ENCODE results near the gene PTTG1IP.

Gene PTTG1IP, protein sequence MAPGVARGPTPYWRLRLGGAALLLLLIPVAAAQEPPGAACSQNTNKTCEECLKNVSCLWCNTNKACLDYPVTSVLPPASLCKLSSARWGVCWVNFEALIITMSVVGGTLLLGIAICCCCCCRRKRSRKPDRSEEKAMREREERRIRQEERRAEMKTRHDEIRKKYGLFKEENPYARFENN

DNA sequence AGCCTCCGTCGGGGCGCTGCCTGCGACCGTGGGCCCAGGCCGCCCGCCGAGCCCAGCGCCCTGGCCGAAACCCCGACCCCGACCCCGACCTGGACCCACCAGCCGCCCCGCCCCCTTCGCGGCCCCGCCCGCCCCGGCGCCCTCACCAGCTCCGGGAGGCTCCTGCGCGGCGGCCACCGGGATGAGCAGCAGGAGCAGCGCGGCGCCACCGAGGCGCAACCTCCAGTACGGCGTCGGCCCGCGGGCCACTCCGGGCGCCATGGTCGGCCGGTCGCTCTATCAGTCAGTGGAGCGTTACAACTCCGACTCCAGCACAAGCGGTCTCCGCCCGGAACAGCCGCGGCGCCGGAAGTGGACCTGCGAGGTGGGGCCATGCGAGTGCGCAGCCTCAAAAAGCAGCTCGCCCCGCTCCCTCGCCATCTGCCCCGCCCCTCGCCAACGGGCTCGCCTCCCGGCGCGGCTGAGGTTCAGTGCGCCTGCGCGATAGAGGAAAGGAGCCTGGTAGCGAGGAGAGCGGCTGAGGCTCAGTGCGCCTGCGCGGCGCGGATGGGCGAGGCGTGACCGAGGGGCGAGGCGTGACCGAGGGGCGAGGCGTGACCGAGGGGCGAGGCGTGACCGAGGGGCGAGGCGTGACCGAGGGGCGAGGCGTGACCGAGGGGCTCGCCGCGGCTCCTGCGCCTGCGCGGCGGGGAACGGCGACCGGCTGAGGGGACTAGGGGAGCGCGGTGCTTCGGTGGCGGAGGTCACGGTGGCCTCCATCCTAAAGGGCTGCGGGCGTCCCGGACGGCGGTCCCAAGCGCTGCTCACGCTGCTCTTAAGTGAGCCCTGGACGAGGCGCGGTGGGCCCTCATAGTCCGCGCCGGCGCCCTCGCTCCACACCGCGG, at the start of gene PTTG1IP:
TSS of gene PTTG1IP (minus strand) at position 335 of the 884 bp plus-strand sequence. CDS start at position 261, 74 bp downstream.
- H3K27ac ChIP-seq: peak within 1 kb of the TSS; percentile 67

DNA sequence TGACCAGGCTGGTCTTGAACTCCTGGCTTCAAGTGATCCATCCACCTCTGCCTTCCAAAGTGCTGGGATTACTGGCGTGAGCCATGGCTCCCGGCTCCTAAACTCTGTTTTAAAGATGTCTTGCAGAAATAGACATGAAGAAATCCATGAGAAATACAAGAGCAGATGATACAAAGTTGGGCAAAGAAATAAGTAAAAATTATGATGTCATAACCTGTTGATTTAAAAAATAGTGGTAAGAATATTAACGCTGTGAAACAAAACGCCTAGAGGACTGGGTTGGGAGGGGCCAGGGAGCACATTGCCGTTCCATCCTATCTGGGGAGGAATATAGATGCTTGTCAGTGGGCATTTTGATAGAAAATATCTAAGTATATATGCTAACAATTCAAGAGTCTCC, 48.4 kb upstream of the PTTG1IP start:
- TF ChIP-seq, protein P1, sequence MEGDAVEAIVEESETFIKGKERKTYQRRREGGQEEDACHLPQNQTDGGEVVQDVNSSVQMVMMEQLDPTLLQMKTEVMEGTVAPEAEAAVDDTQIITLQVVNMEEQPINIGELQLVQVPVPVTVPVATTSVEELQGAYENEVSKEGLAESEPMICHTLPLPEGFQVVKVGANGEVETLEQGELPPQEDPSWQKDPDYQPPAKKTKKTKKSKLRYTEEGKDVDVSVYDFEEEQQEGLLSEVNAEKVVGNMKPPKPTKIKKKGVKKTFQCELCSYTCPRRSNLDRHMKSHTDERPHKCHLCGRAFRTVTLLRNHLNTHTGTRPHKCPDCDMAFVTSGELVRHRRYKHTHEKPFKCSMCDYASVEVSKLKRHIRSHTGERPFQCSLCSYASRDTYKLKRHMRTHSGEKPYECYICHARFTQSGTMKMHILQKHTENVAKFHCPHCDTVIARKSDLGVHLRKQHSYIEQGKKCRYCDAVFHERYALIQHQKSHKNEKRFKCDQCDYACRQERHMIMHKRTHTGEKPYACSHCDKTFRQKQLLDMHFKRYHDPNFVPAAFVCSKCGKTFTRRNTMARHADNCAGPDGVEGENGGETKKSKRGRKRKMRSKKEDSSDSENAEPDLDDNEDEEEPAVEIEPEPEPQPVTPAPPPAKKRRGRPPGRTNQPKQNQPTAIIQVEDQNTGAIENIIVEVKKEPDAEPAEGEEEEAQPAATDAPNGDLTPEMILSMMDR (IDR thresholded peaks at IDR 0.05): no peak
- no peak for TF ChIP-seq ZFX (IDR thresholded peaks at IDR 0.05; ENCODE audit: borderline replicate concordance)
- H3K27ac ChIP-seq: no peak overlapping the region

More for the DNA sequence above, at the start of gene PTTG1IP:
- TF ChIP-seq, protein P1 (IDR thresholded peaks at IDR 0.05): no peak
- TF ChIP-seq ZFX (IDR thresholded peaks at IDR 0.05; ENCODE audit: borderline replicate concordance): no peak

DNA sequence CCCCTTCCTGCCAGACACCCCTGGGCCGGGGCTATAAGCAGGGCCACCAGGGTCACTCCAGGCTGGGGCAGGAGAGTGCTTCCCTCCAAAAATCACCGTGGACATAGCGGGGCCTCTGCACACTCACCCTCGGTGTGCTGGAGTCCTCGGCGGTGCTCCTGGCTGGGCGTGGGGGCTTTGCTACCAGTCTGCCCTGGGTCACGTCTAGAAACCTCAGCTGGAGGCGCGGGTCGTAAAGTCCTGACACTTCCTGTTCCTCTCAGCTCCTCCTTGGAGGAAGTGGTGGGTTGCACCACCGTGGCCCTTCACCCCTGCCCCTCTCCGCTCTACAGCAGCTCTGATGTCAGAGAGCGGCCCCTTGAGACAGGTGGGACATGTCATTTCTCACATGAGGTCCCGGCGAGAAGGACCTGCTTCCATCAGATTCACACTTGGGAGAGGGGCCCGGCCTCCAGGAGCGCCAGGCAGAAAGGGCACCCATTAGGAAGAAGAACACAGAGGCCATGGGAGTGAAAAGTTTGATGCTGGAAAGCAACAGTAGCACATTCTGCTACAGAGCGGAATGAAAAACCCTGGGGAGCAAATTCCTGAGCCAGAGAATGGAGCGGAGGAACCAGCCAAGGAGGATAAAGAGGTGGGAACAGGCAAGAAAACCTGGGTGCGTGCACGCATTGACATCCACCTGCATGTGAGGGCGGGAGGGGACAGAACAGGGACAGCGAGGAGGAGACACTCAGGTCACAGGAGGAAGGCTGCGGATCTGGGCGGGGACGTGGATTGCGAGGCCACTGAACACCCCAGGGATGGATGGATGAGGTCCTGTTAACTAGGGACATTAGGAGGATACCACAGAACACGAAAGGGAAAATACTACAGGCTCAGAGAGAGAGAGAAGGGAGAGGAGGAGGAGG, 47.5 kb upstream of the PTTG1IP start, which contains the start of gene ITGB2:
TSS of gene ITGB2 (minus strand) at position 206 of the 911 bp plus-strand sequence. CDS start 10,117 bp downstream, outside the sequence.
- no peak for TF ChIP-seq ZFX (IDR thresholded peaks at IDR 0.05; ENCODE audit: borderline replicate concordance)
- TF ChIP-seq, protein P1 (IDR thresholded peaks at IDR 0.05): no peak
- no peak within 1 kb of the TSS for H3K27ac ChIP-seq

DNA sequence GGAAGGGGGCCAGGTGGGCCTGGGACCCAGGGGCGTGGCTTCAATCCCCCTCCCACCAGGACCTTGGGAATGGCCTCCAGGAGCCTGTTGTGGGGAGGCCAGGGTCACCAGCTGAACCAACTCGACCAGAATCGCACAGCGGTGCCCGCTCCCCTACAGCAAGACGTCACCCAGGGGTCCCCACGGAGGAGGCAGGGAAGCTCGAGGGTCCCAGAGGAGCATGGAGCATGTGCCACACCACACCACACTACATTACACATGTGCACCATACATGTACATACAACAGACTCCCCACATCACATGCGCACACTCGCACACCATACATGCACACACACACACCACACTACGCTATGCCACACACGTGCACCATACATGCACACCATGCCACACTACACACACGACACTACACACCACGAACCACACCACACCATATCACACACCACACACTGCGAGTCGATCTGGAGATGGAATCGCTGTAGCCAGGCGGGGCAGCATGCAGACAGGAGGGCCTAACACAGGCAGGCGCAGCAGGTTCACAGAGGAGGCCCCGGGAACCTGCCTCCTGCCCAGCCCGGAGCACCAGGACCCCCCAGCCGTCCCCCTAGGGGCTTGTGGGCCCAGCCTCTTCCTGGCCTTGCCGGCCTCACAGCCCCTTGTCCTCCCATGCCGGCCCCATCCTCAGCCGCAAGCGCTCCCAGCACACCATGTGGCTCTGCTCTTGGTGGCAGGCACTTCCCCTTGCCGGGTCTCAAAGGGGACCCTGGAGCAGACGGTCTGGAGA, 46.6 kb upstream of the PTTG1IP start:
- TF ChIP-seq ZFX (IDR thresholded peaks at IDR 0.05; ENCODE audit: borderline replicate concordance): no peak
- TF ChIP-seq, protein P1 (IDR thresholded peaks at IDR 0.05): no peak
- H3K27ac ChIP-seq: no peak overlapping the region

DNA sequence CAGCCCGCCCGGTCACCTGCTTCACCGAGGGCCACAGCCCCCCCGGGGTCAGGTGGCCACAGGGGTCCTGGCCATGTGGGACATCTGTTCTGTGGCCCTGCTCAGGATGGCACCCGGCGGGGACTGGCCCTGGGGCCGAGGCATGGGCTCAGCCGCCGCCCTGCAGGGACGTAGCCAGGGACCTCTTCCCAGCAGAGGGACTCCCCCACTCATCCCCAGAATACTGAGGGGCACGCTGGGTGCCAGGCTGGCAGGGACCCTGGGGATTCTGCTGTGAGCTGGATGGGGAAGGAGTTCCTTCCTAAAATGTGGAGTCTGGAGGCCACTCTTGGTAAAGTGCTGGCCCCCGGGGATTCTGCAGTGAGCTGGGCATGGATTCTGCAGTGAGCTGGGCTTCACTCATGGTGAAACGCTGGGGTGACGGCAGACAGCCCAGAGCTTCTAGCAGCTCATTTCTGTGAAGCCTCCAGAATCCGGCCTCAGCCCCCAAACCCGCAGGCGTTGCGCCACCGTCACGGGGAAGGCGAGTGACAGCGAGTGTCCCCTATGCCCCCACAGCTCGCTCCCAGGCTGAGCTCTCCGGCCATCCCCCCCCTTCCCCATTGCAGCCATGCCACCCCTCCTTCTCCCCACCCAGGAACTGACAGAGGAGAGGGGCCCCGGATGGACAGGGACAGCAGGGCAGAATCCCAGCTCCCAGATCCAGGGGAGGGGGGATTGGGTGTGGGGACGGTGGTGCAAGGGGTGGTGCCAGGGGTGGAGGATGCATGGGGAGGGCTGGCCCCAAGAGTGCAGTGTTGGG, 45.8 kb upstream of the PTTG1IP start:
- TF ChIP-seq ZFX (IDR thresholded peaks at IDR 0.05; ENCODE audit: borderline replicate concordance): no peak
- TF ChIP-seq, protein P1 (IDR thresholded peaks at IDR 0.05): no peak
- no peak overlapping the region for H3K27ac ChIP-seq

Data from 22Rv1 (cell line).